NCI-H2227 treated with DMSO at 0.1 percent for 48 hours (cell line): ENCODE data around the gene ARAP1.
"Not testable (repeated sequence)": the region's sequence is repeated elsewhere in the genome, so short reads cannot be mapped to it uniquely, and the experiment has no call there.

Source experiments
- DNase-seq: peaks from one replicate; lab custom pipeline; 2025; lab: John Stamatoyannopoulos, UW

The ARAP1 gene

GRCh38 chr11:72752088-72752914 is at the start of gene ARAP1:
Gene ARAP1, minus strand, starts transcription at chr11:72752408. Its CDS starts 25,280 bp downstream, at chr11:72727128.
- peak; percentile 70 for DNase-seq

GRCh38 chr11:72799441-72799840 is 47.2 kb upstream of the ARAP1 start:
- DNase-seq = no peak

- DNase-seq = no peak
Observed at GRCh38 chr11:72798361-72798760, 46.2 kb upstream of the ARAP1 start.

- peak; percentile 98 for DNase-seq
Observed at GRCh38 chr11:72793425-72794367, 41.5 kb upstream of the ARAP1 start, which contains the start of gene STARD10. Gene STARD10, minus strand, starts transcription at chr11:72794047. Its CDS starts 12,866 bp downstream, at chr11:72781181.

GRCh38 chr11:72793076-72793424 is 40.8 kb upstream of the ARAP1 start:
- DNase-seq = no peak

GRCh38 chr11:72792437-72793021 is 40.3 kb upstream of the ARAP1 start:
- no peak for DNase-seq

- DNase-seq = not testable (repeated sequence)
Observed at GRCh38 chr11:72791228-72791627, 39.0 kb upstream of the ARAP1 start.

GRCh38 chr11:72789493-72790131 is 37.4 kb upstream of the ARAP1 start:
- DNase-seq = no peak

GRCh38 chr11:72788241-72788640 is 36.0 kb upstream of the ARAP1 start:
- DNase-seq = no peak

- no peak for DNase-seq
Observed at GRCh38 chr11:72787216-72788104, 35.3 kb upstream of the ARAP1 start.

GRCh38 chr11:72786305-72787215 is 34.4 kb upstream of the ARAP1 start:
- no peak for DNase-seq

GRCh38 chr11:72784662-72785061 is 32.5 kb upstream of the ARAP1 start:
- DNase-seq = no peak

GRCh38 chr11:72783144-72783905 is 31.1 kb upstream of the ARAP1 start:
- DNase-seq = no peak

GRCh38 chr11:72782081-72782920 is 30.1 kb upstream of the ARAP1 start:
- no peak for DNase-seq

- no peak for DNase-seq
Observed at GRCh38 chr11:72781313-72782080, 29.3 kb upstream of the ARAP1 start.

GRCh38 chr11:72781063-72781312 is 28.8 kb upstream of the ARAP1 start:
- DNase-seq = no peak

- no peak for DNase-seq
Observed at GRCh38 chr11:72780296-72781062, 28.3 kb upstream of the ARAP1 start.
